A673 (cell line): Measurements from ENCODE around the gene SCN2A.

Experiments used
- CTCF ChIP-seq: fragments of 300-800, 200-600 bp; sonication (generic); conservative IDR thresholded peaks from 2 replicates; pipeline ENCODE4 v1.5.1; 2017; ENCODE audit warnings: low read depth, mild to moderate bottlenecking, antibody characterized with exemption, low read length, moderate library complexity, mixed read lengths
- EZH2 ChIP-seq: fragments of 200-600 bp; sonication (generic); IDR thresholded peaks from 2 replicates; pipeline ENCODE4 v1.6.1; 2017; ENCODE audit warnings: borderline replicate concordance, low read depth, mild to moderate bottlenecking, mixed read lengths, antibody characterized with exemption, low read length; ENCODE audit not compliant: poor library complexity, severe bottlenecking

GRCh38 chr2:165205865-165206264 is 33.3 kb upstream of the SCN2A start:
- TF ChIP-seq CTCF (no peak), EZH2 (no peak)
